ENCODE measurements around the gene CAMP.
"Not testable (repeated sequence)": the region's sequence is repeated elsewhere in the genome, so short reads cannot be mapped to it uniquely, and the experiment has no call there.

CAMP gene

DNA sequence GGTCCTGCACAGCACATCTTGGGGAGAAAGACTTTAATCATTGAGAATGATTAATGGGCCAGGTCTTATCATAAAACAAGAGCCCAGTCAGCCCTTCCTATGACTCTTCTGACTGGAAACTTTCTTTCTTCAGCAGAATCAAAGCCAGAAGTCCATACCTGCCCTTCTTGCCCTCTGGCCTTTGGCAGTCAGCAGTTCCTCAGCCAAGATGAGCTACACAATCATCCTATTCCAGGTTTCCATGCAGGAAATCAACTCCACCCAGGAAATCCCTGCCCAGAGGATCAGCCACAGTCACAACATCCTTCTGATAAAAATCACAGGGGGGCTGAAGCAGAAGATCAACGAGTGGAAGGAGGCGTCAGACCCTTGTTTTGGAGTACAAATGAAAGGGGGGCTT lies 44.5 kb downstream of the CAMP start:
- DNase-seq: no peak

- peak; percentile 81 for DNase-seq
Observed at GRCh38 chr3:48268381-48268935, 45.2 kb downstream of the CAMP start.

- no peak for DNase-seq
Observed at GRCh38 chr3:48268936-48269561, 45.8 kb downstream of the CAMP start.

DNA sequence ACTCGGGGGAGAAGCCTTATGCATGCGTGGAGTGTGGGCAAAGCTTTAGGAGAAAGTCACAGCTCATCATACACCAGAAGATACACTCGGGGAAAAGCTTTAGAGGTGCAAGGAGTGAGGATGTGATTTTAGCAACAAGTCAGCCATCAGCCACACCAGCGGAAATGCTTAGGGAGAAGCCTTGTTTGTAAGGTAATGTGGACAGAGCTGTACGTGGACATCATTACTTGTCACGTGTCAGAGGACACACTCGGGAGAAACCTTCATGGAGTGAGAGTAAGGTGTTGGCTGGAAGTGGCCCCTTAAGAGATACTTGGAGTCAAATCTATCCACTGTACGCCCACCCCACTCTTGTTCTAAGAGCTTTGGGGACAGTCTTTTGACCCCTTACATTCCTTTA lies 46.3 kb downstream of the CAMP start:
- no peak for DNase-seq

DNA sequence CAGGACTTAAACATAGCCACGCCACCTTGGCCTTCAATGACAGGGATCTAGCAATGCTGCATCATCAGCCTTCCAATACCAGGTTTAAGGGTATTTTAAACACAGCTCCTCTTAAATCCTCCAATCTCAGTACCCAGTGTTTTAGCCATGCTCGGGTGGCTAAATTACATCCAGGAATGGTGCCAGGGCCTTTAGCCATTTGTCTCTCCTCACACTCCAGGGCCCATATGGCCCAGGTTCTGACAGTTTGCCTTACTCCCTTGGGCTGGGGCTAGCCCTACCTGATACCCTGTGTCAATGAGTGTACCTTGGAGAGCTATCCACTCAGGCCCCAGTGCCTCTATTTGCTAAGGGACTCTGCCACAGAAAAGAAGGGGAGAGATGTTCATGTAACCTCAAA lies 47.0 kb downstream of the CAMP start:
- DNase-seq: no peak

DNA sequence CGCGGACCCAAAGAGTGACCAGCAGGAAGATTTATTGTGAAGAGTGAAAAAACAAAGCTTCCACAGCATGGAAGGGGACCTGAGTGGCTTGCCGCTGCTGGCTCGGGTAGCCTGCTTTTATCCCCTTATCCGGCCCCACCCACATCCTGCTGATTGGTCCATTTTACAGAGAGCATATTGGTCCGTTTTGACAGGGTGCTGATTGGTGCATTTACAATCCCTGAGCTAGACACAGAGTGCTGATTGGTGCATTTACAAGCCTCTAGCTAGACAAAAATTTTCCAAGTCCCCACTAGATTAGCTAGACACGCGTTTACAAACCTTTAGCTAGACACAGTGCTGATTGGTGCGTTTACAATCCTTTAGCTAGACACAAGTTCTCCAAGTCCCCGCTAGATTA lies 47.9 kb downstream of the CAMP start:
- not testable (repeated sequence) for DNase-seq

- no peak for DNase-seq
Observed at GRCh38 chr3:48271763-48272498, 48.6 kb downstream of the CAMP start.

DNA sequence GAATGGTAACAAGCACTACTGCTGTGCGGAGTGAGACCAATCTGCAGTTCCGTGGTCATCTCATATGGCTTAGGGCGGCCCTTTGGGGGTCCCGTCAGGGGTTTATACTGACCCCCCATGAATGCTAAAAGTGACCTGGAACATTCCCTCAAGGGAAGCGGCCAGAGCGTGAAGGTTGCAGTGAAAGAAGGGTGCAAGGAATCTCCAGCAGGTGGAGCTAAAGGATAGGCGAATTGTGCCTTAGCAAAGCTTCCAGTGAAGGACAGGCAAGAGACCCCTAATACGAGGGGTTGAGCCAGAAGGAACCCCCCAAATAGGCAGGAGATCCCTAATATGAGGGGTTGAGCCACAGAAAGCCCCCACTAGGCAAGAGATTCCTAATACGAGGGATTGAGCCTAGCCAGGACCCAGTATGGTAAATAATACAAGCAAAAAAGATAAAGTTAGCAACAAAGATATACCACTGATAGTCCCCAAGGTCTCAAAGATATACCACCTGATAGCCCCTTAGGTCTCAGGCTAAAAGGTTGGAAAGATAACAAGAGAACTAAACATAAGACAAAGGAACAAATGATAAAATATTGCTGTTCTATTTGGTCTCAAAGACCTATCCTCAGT lies 50.4 kb downstream of the CAMP start:
- DNase-seq: peak; percentile 53

- DNase-seq: no peak
Observed at GRCh38 chr3:48274452-48274851, 51.2 kb downstream of the CAMP start.
